CD4-positive, alpha-beta memory T cell (primary cell): ENCODE measurements around the gene PDS5B. TPM values are rescaled to one million over a fixed set of nuclear protein-coding genes. Genes with fewer than 3 reads are reported as not detected.

Experiments used
- CTCF ChIA-PET: fragments of 350-600 bp; sonication (Branson Sonifier 250); formaldehyde crosslinking; loops from one replicate; lab custom pipeline; 2021; ENCODE audit warnings: inconsistent platforms; ENCODE audit not compliant: partially characterized antibody; lab: Charles Lee
- POLR2A ChIA-PET: fragments of 350-600 bp; sonication (Branson Sonifier 250); formaldehyde crosslinking; loops from one replicate; lab custom pipeline; 2021; ENCODE audit not compliant: partially characterized antibody; lab: Charles Lee
- DNase-seq, 5 donors: peaks; one replicate each; pipeline versions ENCODE4 v3.0.0 to v3.0.0-alpha.2; 2020 to 2022; ENCODE audit warnings: mixed read lengths in 1 of 5
- H3K27ac ChIP-seq: one replicate; pipeline ENCODE4 v1.7.0; 2013; ENCODE audit warnings: low read depth, low read length
- H3K27me3 ChIP-seq: 2 replicates; pipeline ENCODE4 v1.7.0; 2013; ENCODE audit warnings: mild to moderate bottlenecking, low read length, moderate library complexity; ENCODE audit not compliant: insufficient read depth
- H3K36me3 ChIP-seq: 2 replicates; pipeline ENCODE4 v1.7.0; 2013; ENCODE audit warnings: mild to moderate bottlenecking, low read length, moderate library complexity; ENCODE audit not compliant: insufficient read depth
- H3K4me1 ChIP-seq: 2 replicates; pipeline ENCODE4 v1.7.0; 2013; ENCODE audit warnings: mild to moderate bottlenecking, low read length, moderate library complexity; ENCODE audit not compliant: insufficient read depth
- H3K4me3 ChIP-seq, 2 donors: one replicate each; pipeline ENCODE4 v1.7.0; 2013; ENCODE audit warnings: low read length in 2 of 2, mild to moderate bottlenecking in 1 of 2
- H3K9me3 ChIP-seq, 2 donors: one replicate each; pipeline ENCODE4 v1.7.0; 2013; ENCODE audit warnings: low read length in 2 of 2, control low read depth in 1 of 2; ENCODE audit not compliant: control insufficient read depth in 1 of 2
- H3K27ac Mint-ChIP-seq, 7 donors: one replicate each; pipeline ENCODE4 v1.8.0; 2020 to 2021; ENCODE audit warnings: mixed read lengths in 7 of 7, mild to moderate bottlenecking in 6 of 7, inconsistent platforms in 3 of 7, moderate library complexity in 3 of 7
- H3K27me3 Mint-ChIP-seq, 2 donors: one replicate each; pipeline ENCODE4 v1.8.0; 2020 to 2021; ENCODE audit warnings: mixed read lengths in 2 of 2
- H3K36me3 Mint-ChIP-seq, 2 donors: one replicate each; pipeline ENCODE4 v1.8.0; 2020 to 2021; ENCODE audit warnings: mixed read lengths in 2 of 2, inconsistent platforms in 1 of 2, mild to moderate bottlenecking in 1 of 2
- H3K4me1 Mint-ChIP-seq, 4 donors: one replicate each; pipeline ENCODE4 v1.8.0; 2020 to 2021; ENCODE audit warnings: mixed read lengths in 4 of 4, mild to moderate bottlenecking in 1 of 4
- H3K4me3 Mint-ChIP-seq, 8 donors: one replicate each; pipeline ENCODE4 v1.8.0; 2020 to 2021; ENCODE audit warnings: mixed read lengths in 8 of 8, mild to moderate bottlenecking in 7 of 8, moderate library complexity in 6 of 8, inconsistent platforms in 3 of 8
- H3K9me3 Mint-ChIP-seq, 8 donors: one replicate each; pipeline ENCODE4 v1.8.0; 2020 to 2021; ENCODE audit warnings: mixed read lengths in 8 of 8, mild to moderate bottlenecking in 5 of 8, inconsistent platforms in 3 of 8, moderate library complexity in 1 of 8
- intact Hi-C: fragments of 100-400 bp; cut with micrococcal nuclease; formaldehyde crosslinking; loops from one replicate; pipeline ENCODE4 v1.15.1; 2023
- polyA plus RNA-seq, 2 donors: library from polyadenylated mRNA; unstranded; fragments of 300-500 nt; fragmentation: Illumina TruSeq; gene quantifications; one replicate each; pipeline ENCODE4 v1.2.3, GENCODE V29; 2021
- total RNA-seq, 2 experiments: library from RNA; stranded (reverse); gene quantifications; one replicate each; pipeline ENCODE4 v1.2.3, GENCODE V29; 2021

Gene PDS5B
- total and polyA plus RNA-seq, 4 experiments from 2014 or later: 28.7 to 56.3 (median 42.4) TPM

DNA sequence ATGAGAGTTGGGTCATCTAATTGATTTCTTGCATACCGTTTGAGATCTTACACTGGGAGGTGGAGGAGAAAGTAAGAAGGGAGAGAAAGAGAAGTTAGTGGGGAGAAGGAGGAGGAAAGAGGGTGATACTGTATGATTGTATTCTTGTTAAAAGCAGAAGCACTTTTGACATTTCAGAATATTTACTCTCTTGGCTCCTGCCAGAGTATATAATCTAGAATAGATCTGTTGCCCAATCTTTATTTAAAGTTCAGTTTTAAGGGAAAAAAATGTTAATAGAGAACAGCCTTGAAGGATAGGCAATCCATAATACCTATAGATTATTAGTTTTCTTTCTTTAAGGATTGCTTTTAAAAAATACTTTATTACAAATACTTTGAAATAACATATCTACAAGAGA is 41.5 kb downstream of the PDS5B start:
- Mint-ChIP-seq H3K27me3 (no peaks in the 10 kb centered on the region), H3K27ac (peak overlapping the region in 1 of 7 donors; percentile 6), H3K9me3 (peaks cover 0 to 13% (median 7%) of the 10 kb centered on the region in 8 donors), H3K36me3 (peaks cover 10 to 23% of the 10 kb centered on the region in 2 donors), H3K4me3 (no peak overlapping the region), H3K4me1 (peaks cover 31 to 59% (median 44%) of the 10 kb centered on the region in 4 donors)
- no peak overlapping the region for H3K4me3 ChIP-seq
- no peaks in the 10 kb centered on the region for H3K27me3 ChIP-seq
- peaks cover 0 to 1% of the 10 kb centered on the region in 2 donors for H3K9me3 ChIP-seq
- peaks cover 21% of the 10 kb centered on the region for H3K4me1 ChIP-seq
- intact Hi-C loops: no loop called here
- no peak for DNase-seq
- POLR2A ChIA-PET: no interaction called here
- H3K27ac ChIP-seq: no peak overlapping the region
- CTCF ChIA-PET: interaction anchor here (1.7 kb wide), 1 partner anchor 23 kb away, joined by 4 read pairs; no protein-coding TSS in a partner anchor
- no peaks in the 10 kb centered on the region for H3K36me3 ChIP-seq

DNA sequence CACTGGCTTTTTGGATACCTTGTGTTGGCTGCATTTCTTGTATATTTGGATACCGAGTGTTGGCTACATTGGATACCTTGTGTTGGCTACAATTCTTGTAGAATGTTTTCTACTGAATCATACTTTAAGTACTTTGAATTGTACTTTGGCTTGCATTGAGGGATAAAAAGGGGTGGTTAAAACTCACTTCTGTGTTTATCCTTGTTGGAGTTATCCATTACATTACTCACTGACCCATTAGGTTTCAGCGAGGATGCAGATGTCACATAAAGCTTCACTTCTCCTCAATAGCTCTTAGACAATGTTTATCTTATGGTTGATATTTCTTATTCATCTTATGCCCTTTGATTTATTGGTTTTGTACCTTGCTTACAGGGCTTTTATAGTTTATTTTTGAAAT is 43.1 kb downstream of the PDS5B start:
- intact Hi-C loops: no loop called here
- DNase-seq: no peak
- Mint-ChIP-seq H3K27ac (no peak overlapping the region), H3K27me3 (no peaks in the 10 kb centered on the region), H3K4me3 (no peak overlapping the region), H3K9me3 (peaks cover 0 to 2% (median 0%) of the 10 kb centered on the region in 8 donors), H3K36me3 (peaks cover 4 to 20% of the 10 kb centered on the region in 2 donors), H3K4me1 (peaks cover 31 to 67% (median 50%) of the 10 kb centered on the region in 4 donors)
- no peaks in the 10 kb centered on the region for H3K9me3 ChIP-seq
- H3K4me1 ChIP-seq: peaks cover 27% of the 10 kb centered on the region
- ChIA-PET POLR2A (no interaction called here), CTCF (interaction anchor here (1.3 to 2.0 kb wide), 2 partner anchors 10 to 40 kb away, joined by 3 to 6 read pairs; no protein-coding TSS in a partner anchor)
- no peak overlapping the region for H3K27ac ChIP-seq
- no peak overlapping the region for H3K4me3 ChIP-seq
- no peaks in the 10 kb centered on the region for H3K27me3 ChIP-seq
- H3K36me3 ChIP-seq: no peaks in the 10 kb centered on the region

DNA sequence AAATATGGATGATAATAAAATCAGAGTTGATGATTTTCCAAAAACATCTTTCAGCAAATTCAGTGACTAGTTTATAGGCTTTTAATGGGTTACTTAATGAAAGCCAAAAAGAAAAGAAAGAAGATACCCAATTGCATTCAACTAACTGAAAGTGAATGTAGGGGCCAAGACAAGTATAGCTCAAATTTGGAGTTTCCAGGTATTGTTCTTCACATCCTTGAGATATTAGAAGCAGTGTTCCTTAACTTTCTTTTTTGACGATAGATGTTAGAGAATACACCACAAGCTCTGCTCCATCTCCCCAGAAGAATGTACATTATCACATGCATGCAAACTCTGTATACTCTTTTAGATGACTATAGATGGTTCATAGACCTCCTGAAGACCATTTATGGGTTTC is 43.6 kb downstream of the PDS5B start:
- peaks cover 24% of the 10 kb centered on the region for H3K4me1 ChIP-seq
- CTCF ChIA-PET: interaction anchor here (2.0 kb wide), 1 partner anchor 10 kb away, joined by 6 read pairs; no protein-coding TSS in a partner anchor

DNA sequence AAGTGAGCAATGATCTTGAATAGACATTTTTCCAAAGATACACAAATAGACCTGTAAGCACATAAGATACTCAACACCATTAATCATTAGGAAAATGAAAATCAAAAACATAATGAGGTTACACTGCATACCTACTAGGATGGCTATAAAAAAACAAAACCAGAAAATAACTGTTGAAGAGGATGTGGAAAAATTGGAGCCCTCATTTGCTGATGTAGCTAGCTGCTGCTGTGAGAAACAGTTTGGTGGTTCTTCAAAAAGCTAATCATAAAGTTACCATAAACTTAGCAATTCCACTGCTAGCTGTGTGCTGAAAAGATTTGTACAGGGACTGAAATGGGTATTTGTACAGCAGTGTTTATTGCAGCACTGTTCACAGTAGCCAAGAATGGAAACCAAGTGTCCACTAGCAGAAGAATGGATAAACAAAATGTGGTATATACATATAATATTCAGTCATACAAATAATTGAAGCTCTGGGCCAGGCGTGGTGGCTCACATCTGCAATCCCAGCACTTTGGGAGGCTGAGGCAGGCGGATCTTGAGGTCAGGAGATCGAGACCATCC is 46.2 kb downstream of the PDS5B start:
- no peaks in the 10 kb centered on the region for H3K9me3 Mint-ChIP-seq
- intact Hi-C loops: no loop called here

More for the DNA sequence above, 43.6 kb downstream of the PDS5B start:
- peaks cover 4 to 20% of the 10 kb centered on the region in 2 donors for H3K36me3 Mint-ChIP-seq
- no peak overlapping the region for H3K27ac Mint-ChIP-seq
- H3K27me3 Mint-ChIP-seq: no peaks in the 10 kb centered on the region
- H3K4me3 ChIP-seq: no peak overlapping the region
- no peaks in the 10 kb centered on the region for H3K9me3 ChIP-seq
- peaks cover 26 to 62% (median 46%) of the 10 kb centered on the region in 4 donors for H3K4me1 Mint-ChIP-seq
- no peaks in the 10 kb centered on the region for H3K36me3 ChIP-seq
- DNase-seq: no peak
- no peak overlapping the region for H3K27ac ChIP-seq
- intact Hi-C loops: no loop called here
- no peak overlapping the region for H3K4me3 Mint-ChIP-seq
- POLR2A ChIA-PET: no interaction called here
- H3K9me3 Mint-ChIP-seq: no peaks in the 10 kb centered on the region
- no peaks in the 10 kb centered on the region for H3K27me3 ChIP-seq

DNA sequence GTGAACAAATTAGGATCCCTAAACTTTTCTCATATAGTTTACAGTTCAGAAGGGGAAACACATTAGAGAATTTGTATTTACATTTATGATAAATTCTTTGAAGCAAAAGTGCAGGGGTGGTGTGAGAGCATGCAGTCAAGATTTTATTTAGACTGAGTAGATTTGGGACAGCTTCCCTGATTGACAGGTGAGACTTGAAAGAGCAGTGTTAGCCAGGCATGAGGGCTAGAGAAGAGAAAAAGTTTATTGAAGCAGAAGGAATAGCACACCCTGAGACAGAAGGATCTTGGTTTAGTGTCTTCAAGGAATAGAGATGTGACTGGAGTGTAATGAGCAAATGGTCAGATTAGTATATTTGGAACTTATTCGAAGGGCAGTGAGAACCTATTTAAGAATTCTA is 50.5 kb downstream of the PDS5B start:
- POLR2A ChIA-PET: interaction anchor here (1.4 kb wide), 1 partner anchor 51 kb away, joined by 3 read pairs; the partner anchor contains the start of gene PDS5B
- intact Hi-C loops: no loop called here
- Mint-ChIP-seq H3K9me3 (no peaks in the 10 kb centered on the region), H3K4me1 (peaks cover 10 to 29% (median 23%) of the 10 kb centered on the region in 4 donors), H3K4me3 (no peak overlapping the region), H3K36me3 (peaks cover 0 to 2% of the 10 kb centered on the region in 2 donors), H3K27me3 (no peaks in the 10 kb centered on the region), H3K27ac (no peak overlapping the region)
- H3K27me3 ChIP-seq: no peaks in the 10 kb centered on the region
- CTCF ChIA-PET: interaction anchor here (1.4 to 4.0 kb wide), 9 partner anchors 9 to 98 kb away, joined by 4 to 41 read pairs (median 8); partner anchors contain the start of genes N4BP2L2 and PDS5B
- DNase-seq: no peak
- H3K36me3 ChIP-seq: no peaks in the 10 kb centered on the region
- H3K4me1 ChIP-seq: peaks cover 11% of the 10 kb centered on the region
- no peak overlapping the region for H3K4me3 ChIP-seq
- H3K9me3 ChIP-seq: no peaks in the 10 kb centered on the region
- no peak overlapping the region for H3K27ac ChIP-seq

More for the DNA sequence above, 46.2 kb downstream of the PDS5B start:
- Histone ChIP-seq H3K4me3 (no peak overlapping the region), H3K4me1 (peaks cover 8% of the 10 kb centered on the region), H3K9me3 (no peaks in the 10 kb centered on the region), H3K27ac (no peak overlapping the region), H3K36me3 (no peaks in the 10 kb centered on the region), H3K27me3 (no peaks in the 10 kb centered on the region)
- DNase-seq: no peak
- H3K4me3 Mint-ChIP-seq: peak overlapping the region in 1 of 8 donors; percentile 25
- H3K36me3 Mint-ChIP-seq: peaks cover 4 to 20% of the 10 kb centered on the region in 2 donors
- peaks cover 15 to 43% (median 34%) of the 10 kb centered on the region in 4 donors for H3K4me1 Mint-ChIP-seq
- H3K27ac Mint-ChIP-seq: peak overlapping the region in 1 of 7 donors; percentile 43
- CTCF ChIA-PET: interaction anchor here (1.1 to 3.7 kb wide), 4 partner anchors 10 to 46 kb away, joined by 3 to 18 read pairs (median 6); partner anchors contain the start of gene PDS5B
- POLR2A ChIA-PET: no interaction called here
- H3K27me3 Mint-ChIP-seq: no peaks in the 10 kb centered on the region

DNA sequence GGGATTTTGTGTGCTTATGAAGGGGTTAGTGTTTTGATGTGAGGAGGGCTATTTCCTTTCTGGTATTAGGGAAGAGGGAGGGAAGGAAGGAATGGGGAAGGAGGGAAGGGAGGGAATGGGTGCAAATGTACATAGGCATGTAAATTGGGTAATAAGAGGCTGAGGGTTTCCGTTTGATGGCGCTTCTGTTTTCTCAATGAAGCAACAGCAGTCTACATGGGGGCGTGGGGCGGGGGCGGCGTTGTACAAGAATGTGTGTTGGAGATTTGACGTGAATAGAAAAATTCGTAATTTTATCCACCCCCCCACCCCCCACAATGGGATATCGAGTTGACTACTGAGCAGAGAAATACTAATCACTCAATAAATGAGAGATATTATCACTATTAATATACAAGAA is 52.5 kb downstream of the PDS5B start:
- peaks cover 9% of the 10 kb centered on the region for H3K4me1 ChIP-seq
- H3K27me3 Mint-ChIP-seq: no peaks in the 10 kb centered on the region
- H3K4me3 Mint-ChIP-seq: no peak overlapping the region
- H3K4me3 ChIP-seq: no peak overlapping the region
- ChIA-PET POLR2A (no interaction called here), CTCF (interaction anchor here (1.3 to 4.0 kb wide), 5 partner anchors 20 to 53 kb away, joined by 3 to 29 read pairs (median 5); partner anchors contain the start of gene PDS5B)
- H3K27ac Mint-ChIP-seq: no peak overlapping the region
- no peaks in the 10 kb centered on the region for H3K9me3 Mint-ChIP-seq
- H3K36me3 ChIP-seq: no peaks in the 10 kb centered on the region
- H3K4me1 Mint-ChIP-seq: peaks cover 17 to 35% (median 28%) of the 10 kb centered on the region in 4 donors
- DNase-seq: no peak
- H3K27ac ChIP-seq: no peak overlapping the region
- intact Hi-C loops: loop anchor here (1.0 kb wide), 4 partner anchors 12 to 257 kb away; partner anchors contain the start of genes N4BP2L2 and PDS5B
- H3K27me3 ChIP-seq: no peaks in the 10 kb centered on the region
- H3K9me3 ChIP-seq: no peaks in the 10 kb centered on the region
- no peaks in the 10 kb centered on the region for H3K36me3 Mint-ChIP-seq

DNA sequence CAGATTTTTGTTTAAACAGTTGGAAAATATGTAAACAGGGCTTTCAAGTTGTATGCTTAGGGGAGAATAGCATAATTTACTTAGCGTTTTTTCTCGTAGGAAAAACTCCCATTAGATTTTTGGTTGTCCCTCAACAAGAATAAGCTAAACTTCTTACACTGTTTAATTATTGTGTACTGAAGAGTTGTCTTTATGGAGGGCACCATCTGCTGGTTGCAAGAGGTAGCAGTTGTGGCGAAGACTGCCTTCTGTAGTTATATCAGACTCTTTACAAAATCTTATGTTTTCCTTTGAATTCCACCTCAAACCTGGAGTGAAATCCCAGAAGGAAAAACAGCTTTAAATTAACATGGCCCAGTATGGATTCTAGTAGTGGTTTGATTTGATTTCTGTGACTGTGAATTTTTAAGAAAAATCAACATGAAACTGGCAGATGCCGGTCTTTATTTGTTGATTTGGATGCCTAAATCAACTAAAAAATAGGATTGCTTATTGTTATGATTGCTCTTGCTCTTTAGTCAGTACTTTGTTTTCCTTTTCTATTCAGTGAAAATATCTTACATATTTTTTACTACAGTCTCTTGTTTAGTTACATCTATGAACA is 53.4 kb downstream of the PDS5B start:
- Histone ChIP-seq H3K9me3 (no peaks in the 10 kb centered on the region), H3K36me3 (no peaks in the 10 kb centered on the region), H3K27ac (no peak overlapping the region), H3K27me3 (no peaks in the 10 kb centered on the region), H3K4me1 (peaks cover 7% of the 10 kb centered on the region), H3K4me3 (no peak overlapping the region)
- intact Hi-C loops: loop anchor here (1.0 kb wide), 4 partner anchors 11 to 258 kb away; partner anchors contain the start of genes N4BP2L2 and PDS5B
- H3K4me3 Mint-ChIP-seq: no peak overlapping the region
- ChIA-PET POLR2A (interaction anchor here (1.2 to 2.3 kb wide), 3 partner anchors 51 to 54 kb away, joined by 5 to 11 read pairs (median 10); partner anchors contain the start of gene PDS5B), CTCF (interaction anchor here (0.7 to 4.5 kb wide), 19 partner anchors 10 to 1085 kb away, joined by 3 to 70 read pairs (median 6); partner anchors contain the start of genes N4BP2L2 and PDS5B)
- H3K27ac Mint-ChIP-seq: no peak overlapping the region
- H3K36me3 Mint-ChIP-seq: no peaks in the 10 kb centered on the region
- DNase-seq: peak; percentile 46 to 59 (median 56)
- H3K9me3 Mint-ChIP-seq: no peaks in the 10 kb centered on the region
- peaks cover 19 to 33% (median 28%) of the 10 kb centered on the region in 4 donors for H3K4me1 Mint-ChIP-seq
- no peaks in the 10 kb centered on the region for H3K27me3 Mint-ChIP-seq
